Lower lobe of right lung (tissue), 2 donors: ENCODE measurements around the gene C10orf67. TPM values are rescaled to one million over a fixed set of nuclear protein-coding genes. Genes with fewer than 3 reads are reported as not detected.

Experiments
- ATAC-seq, 2 donors: fragments of 200-7000 bp; cut with Tn5 transposase; one replicate each; pipeline ENCODE4 v1.9.1; 2020 to 2022; ENCODE audit warnings: mild to moderate bottlenecking in 2 of 2, moderate library complexity in 2 of 2
- DNase-seq: peaks from one replicate; pipeline ENCODE4 v3.0.0-alpha.2; 2020
- H3K27ac ChIP-seq: fragments of 200-600 bp; one replicate; pipeline ENCODE4 v1.8.0; 2022
- H3K27me3 ChIP-seq: fragments of 200-600 bp; one replicate; pipeline ENCODE4 v1.8.0; 2022; ENCODE audit warnings: low read depth
- H3K36me3 ChIP-seq: fragments of 200-600 bp; one replicate; pipeline ENCODE4 v1.8.0; 2022; ENCODE audit warnings: mild to moderate bottlenecking
- H3K4me1 ChIP-seq: fragments of 200-600 bp; one replicate; pipeline ENCODE4 v1.8.0; 2022
- H3K4me3 ChIP-seq: fragments of 200-600 bp; one replicate; pipeline ENCODE4 v1.8.0; 2022; ENCODE audit warnings: mild to moderate bottlenecking
- H3K9me3 ChIP-seq: fragments of 200-600 bp; one replicate; pipeline ENCODE4 v1.8.0; 2022
- CTCF ChIP-seq: fragments of 200-600 bp; IDR thresholded peaks from one replicate; pipeline ENCODE4 v1.8.0; 2022; ENCODE audit warnings: antibody characterized with exemption, mild to moderate bottlenecking
- intact Hi-C: fragments of 100-400 bp; cut with DNase I; formaldehyde crosslinking; loops from one replicate; pipeline ENCODE4 v1.11.0; 2022
- total RNA-seq: library from RNA; stranded (reverse); fragmentation: NEBNext Ultra II Directional; extraction: Animal tissue kit (Norgen Biotek cat#: 25700); gene quantifications from one replicate; pipeline ENCODE4 v1.2.1, GENCODE V29; 2021
- donor health status: DM: no; HTN: yes; CAD: no; lungs with severe emphysema.

C10orf67 gene
- total RNA-seq, 1 donor from 2014 or later, result 1.2 TPM

- H3K9me3 ChIP-seq, result no peaks in the 10 kb centered on the region
- intact Hi-C loops, result loop anchor here (5.0 kb wide), 1 partner anchor 117 kb away; no protein-coding TSS in a partner anchor
- H3K4me3 ChIP-seq, result no peak overlapping the region
- H3K36me3 ChIP-seq, result no peaks in the 10 kb centered on the region
- H3K27me3 ChIP-seq, result peaks cover 71% of the 10 kb centered on the region
- ATAC-seq, result no peak
- no peak for TF ChIP-seq CTCF
- H3K27ac ChIP-seq, result no peak overlapping the region
- no peak for DNase-seq
- H3K4me1 ChIP-seq, result no peaks in the 10 kb centered on the region
Observed at GRCh38 chr10:23174977-23175512, 169.6 kb downstream of the C10orf67 start.

DNA sequence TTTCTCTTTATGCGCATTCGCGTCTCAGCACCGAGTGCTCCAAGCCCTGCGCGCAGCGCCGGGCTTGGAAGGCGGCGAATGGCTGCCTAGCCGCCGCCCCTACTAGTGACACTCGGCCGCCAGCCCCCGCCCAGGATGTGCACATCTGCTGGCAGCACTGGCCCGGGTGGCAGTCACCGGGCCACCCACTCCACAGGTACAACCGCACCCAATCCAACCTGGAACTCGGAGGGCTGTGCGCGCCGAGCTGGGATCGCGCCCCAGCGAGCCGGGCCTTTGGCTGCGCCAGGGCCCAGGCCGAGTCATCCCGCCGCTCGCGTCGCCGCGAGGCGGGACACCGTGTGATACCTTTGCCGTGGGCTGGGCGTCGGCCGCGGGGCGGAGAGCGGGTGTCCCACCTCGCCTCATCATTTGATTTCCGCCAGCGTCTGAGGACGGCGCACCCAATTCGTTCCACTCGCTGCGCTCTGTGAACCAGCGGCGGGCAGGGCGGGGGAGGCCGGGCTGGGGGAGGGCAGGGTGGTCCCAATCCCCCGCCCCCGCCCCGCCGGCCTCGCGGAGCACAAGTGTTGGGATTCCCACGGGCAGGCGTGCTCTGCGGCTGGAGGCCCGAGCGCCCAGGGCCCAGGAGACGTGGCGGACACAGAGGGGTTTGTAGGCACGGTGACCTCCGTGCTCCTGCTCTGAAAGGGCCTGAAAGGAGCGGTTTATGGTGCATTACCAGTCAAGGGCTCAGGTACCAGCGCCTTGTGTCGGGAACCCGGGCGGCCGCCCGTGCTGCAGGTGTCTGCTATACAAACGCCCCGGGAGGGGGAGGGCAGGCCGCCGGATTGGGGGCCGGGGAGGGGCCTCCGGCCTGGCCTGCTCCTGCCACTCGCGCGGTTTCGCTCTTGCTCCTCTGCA is 170.3 kb downstream of the C10orf67 start:
- H3K4me3 ChIP-seq, result no peak overlapping the region
- TF ChIP-seq CTCF, result no peak
- ATAC-seq (peak in 1 of 2 donors; percentile 17), DNase-seq (no peak)
- H3K9me3 ChIP-seq, result no peaks in the 10 kb centered on the region
- H3K27me3 ChIP-seq, result peaks cover 75% of the 10 kb centered on the region
- no peak overlapping the region for H3K27ac ChIP-seq
- no peaks in the 10 kb centered on the region for H3K4me1 ChIP-seq
- H3K36me3 ChIP-seq, result no peaks in the 10 kb centered on the region
- intact Hi-C loops, result no loop called here

DNA sequence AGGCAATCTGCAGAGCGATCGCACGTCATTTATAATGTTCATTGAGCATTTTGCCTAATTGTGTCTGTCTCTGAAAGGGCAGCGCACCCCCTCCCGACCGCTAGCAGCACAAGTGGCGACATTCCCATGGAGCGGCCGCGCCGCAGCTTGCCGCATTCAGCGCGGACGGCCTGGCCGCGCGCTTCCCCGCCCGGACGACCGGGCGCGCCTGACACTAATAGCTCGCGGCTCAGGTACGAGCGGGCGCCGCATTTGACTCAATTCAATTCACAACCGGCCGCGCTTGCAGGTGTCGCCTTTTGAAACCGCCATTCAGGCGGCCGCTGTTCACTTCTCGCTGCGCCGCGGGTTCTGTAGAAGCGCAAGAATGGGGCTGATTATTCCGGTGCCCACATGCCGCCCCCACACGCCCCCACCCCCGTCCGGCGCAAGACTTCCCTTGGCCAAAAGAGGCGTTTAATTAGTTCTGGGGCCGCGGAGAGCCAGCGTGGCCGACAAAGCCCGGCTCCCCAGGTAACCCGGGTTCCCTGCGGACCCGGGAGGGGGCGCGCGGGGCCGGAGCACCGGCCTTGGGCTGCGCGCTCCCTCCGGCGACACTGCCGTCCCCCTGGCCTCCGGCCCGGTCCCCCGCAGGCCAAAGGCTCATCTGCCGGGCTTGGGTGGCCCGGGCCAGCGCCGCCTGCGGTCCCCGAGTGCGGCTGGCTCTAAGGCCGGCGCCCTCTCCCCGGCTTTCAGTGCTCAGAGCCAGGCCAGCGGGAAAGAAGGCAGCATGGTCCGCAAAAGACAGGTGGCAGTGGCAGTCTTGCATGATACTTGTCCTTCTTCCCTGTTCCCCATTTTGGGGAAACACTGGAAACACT is 171.2 kb downstream of the C10orf67 start:
- DNase-seq, result no peak
- no peak for TF ChIP-seq CTCF

DNA sequence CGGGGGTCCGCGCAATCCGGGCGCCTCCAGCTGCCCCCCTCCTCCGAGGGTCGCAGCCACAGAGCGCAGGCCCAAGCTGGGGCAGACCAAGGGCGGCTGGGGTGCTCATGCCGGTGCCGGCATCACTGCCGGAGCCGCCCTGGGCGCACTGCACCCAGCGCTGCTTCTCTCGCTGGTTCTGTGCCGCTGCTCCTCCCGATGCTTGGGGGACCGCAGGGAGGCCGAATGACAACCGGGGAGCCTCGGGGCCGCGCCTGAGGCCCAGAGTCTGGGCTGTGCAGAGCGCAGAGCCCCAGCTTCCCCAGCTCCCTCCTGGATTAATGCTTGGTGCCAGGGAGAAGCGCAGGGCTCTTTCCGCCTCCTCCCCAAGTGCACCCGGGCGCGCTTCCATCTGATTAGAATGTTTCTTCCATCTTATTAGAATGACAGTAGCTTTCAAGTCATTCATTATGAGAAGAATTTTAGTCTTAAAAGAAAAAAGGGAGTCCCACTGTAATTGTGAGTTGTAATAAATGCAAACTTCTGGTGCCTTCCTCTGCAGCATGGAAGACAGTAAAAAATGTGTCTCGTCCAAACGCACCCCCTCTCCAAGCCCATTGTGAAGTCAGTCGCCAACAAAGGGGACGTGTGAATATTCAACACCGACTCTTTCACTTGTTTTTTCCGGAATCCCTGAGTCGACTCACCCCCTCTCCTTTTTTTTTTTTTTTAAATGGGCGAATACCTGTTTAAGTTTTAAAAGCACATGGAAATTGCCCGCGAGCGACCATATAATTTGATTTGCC is 172.0 kb downstream of the C10orf67 start:
- no peaks in the 10 kb centered on the region for H3K9me3 ChIP-seq
- intact Hi-C loops, result no loop called here
- no peaks in the 10 kb centered on the region for H3K36me3 ChIP-seq
- no peak for DNase-seq
- H3K27me3 ChIP-seq, result peaks cover 69% of the 10 kb centered on the region
- no peak for TF ChIP-seq CTCF
- no peak overlapping the region for H3K4me3 ChIP-seq
- H3K4me1 ChIP-seq, result no peaks in the 10 kb centered on the region
- no peak for ATAC-seq
- no peak overlapping the region for H3K27ac ChIP-seq

More for the DNA sequence above, 171.2 kb downstream of the C10orf67 start:
- Histone ChIP-seq H3K27ac (no peak overlapping the region), H3K27me3 (peaks cover 75% of the 10 kb centered on the region), H3K4me1 (no peaks in the 10 kb centered on the region), H3K9me3 (no peaks in the 10 kb centered on the region), H3K4me3 (no peak overlapping the region), H3K36me3 (no peaks in the 10 kb centered on the region)
- intact Hi-C loops, result no loop called here
- ATAC-seq, result peak in 1 of 2 donors; percentile 11
